Astrocyte of the spinal cord (primary cell): ENCODE data around the gene BCAS3.
A peak's percentile ranks its signal among the peaks of the same experiment; 100 is the strongest.

Experiments
- DNase-seq: peaks from one replicate; pipeline ENCODE4 v3.0.0; 2011; ENCODE audit warnings: low read depth, low spot score
- H3K4me3 ChIP-seq: 2 replicates; pipeline ENCODE4 v1.5.1; 2011; ENCODE audit warnings: low read depth, mild to moderate bottlenecking, low read length, moderate library complexity
- CTCF ChIP-seq: IDR thresholded peaks from 2 replicates; pipeline ENCODE4 v1.5.1; 2012; ENCODE audit warnings: low read depth, mild to moderate bottlenecking, low read length, inconsistent platforms
- in situ Hi-C: cut with HindIII; loops from 2 replicates; pipeline ENCODE4 v1.10.0; 2017; ENCODE audit warnings: low sequenced_read_pairs

BCAS3 gene

GRCh38 chr17:61333136-61333535 is 655.5 kb downstream of the BCAS3 start:
- no peak for DNase-seq
- TF ChIP-seq CTCF, result no peak
- no peak overlapping the region for H3K4me3 ChIP-seq
- in situ Hi-C loops, result no loop called here

GRCh38 chr17:61334673-61335072 is 657.0 kb downstream of the BCAS3 start:
- TF ChIP-seq CTCF, result no peak
- no peak for DNase-seq
- in situ Hi-C loops, result no loop called here
- no peak overlapping the region for H3K4me3 ChIP-seq

- TF ChIP-seq CTCF, result no peak
- in situ Hi-C loops, result no loop called here
- H3K4me3 ChIP-seq, result no peak overlapping the region
- DNase-seq, result peak; percentile 71
Measured at GRCh38 chr17:61335105-61335844, 657.6 kb downstream of the BCAS3 start.

- no peak overlapping the region for H3K4me3 ChIP-seq
- no peak for TF ChIP-seq CTCF
- DNase-seq, result peak; percentile 81
- in situ Hi-C loops, result no loop called here
Measured at GRCh38 chr17:61335845-61336655, 658.4 kb downstream of the BCAS3 start.

- no peak for TF ChIP-seq CTCF
Measured at GRCh38 chr17:61337290-61337689, 659.6 kb downstream of the BCAS3 start.

GRCh38 chr17:61338000-61338798 is 660.5 kb downstream of the BCAS3 start:
- in situ Hi-C loops, result no loop called here
- H3K4me3 ChIP-seq, result no peak overlapping the region
- DNase-seq, result peak; percentile 84
- TF ChIP-seq CTCF, result no peak

More at GRCh38 chr17:61337290-61337689, 659.6 kb downstream of the BCAS3 start:
- in situ Hi-C loops, result no loop called here
- peak; percentile 35 for DNase-seq
- no peak overlapping the region for H3K4me3 ChIP-seq
